Measurements from ENCODE around the gene BMP2.

BMP2 gene

DNA sequence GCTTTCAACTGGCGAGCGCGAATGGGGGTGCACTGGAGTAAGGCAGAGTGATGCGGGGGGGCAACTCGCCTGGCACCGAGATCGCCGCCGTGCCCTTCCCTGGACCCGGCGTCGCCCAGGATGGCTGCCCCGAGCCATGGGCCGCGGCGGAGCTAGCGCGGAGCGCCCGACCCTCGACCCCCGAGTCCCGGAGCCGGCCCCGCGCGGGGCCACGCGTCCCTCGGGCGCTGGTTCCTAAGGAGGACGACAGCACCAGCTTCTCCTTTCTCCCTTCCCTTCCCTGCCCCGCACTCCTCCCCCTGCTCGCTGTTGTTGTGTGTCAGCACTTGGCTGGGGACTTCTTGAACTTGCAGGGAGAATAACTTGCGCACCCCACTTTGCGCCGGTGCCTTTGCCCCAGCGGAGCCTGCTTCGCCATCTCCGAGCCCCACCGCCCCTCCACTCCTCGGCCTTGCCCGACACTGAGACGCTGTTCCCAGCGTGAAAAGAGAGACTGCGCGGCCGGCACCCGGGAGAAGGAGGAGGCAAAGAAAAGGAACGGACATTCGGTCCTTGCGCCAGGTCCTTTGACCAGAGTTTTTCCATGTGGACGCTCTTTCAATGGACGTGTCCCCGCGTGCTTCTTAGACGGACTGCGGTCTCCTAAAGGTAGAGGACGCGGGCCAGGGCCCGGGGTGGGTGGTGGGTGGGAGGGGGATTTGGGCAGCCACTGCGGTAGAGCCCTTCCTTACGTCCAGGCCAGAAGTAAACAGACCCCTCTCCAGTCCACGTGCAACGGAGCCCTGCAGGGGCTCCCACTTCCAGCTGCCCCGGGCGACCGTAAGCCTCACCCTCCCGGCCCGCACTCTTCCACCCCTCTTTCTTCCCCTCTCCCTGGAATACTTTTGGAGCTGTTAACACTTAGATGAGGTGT, 998 bp downstream of the BMP2 start:
- DNase-seq (ENCODE audit: low read depth in 2 of 2): no peak

DNA sequence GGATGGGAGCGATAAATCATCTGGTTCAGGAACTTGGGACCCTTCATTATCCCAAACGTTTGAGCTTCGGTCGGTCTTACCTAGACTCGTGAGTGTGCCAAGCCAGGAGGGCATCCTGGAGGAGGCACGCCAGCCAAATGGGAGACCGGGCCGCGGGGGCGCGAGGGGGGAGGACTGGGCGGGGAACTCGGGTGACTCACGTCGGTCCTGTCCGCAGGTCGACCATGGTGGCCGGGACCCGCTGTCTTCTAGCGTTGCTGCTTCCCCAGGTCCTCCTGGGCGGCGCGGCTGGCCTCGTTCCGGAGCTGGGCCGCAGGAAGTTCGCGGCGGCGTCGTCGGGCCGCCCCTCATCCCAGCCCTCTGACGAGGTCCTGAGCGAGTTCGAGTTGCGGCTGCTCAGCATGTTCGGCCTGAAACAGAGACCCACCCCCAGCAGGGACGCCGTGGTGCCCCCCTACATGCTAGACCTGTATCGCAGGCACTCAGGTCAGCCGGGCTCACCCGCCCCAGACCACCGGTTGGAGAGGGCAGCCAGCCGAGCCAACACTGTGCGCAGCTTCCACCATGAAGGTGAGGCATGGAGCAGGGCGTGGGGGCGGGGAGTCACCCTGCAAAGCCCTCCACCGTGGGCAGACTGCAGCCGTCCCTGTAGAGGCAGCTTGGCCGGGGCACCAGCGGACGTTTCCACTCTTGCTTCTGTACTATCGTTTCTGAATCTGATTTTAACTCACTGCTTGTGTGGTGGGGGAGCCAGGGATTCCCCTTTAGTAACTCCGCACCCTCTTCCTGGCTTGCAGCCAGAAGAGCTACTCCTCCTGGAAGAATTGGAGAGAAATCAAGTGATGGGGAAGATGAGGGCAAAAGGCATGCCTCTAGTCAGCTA, 2.7 kb downstream of the BMP2 start:
- no peak for DNase-seq (ENCODE audit: low read depth in 2 of 2)

DNA sequence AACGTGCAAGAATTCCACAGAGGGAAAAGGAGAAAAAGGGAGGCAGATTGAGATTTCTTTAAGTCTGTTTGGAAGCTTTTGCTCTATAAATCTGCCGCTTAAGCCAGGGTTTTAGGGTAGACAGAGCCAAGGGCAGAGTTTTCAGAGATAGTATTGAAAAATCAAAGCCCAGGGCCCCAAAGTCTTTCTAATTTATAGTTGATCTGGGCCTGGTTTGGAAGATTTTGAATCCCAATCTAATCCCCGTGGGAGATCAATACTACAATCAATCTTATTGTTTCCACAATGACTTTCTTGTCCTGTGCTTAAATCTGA, 3.3 kb downstream of the BMP2 start:
- DNase-seq (ENCODE audit: low read depth in 2 of 2): no peak

DNA sequence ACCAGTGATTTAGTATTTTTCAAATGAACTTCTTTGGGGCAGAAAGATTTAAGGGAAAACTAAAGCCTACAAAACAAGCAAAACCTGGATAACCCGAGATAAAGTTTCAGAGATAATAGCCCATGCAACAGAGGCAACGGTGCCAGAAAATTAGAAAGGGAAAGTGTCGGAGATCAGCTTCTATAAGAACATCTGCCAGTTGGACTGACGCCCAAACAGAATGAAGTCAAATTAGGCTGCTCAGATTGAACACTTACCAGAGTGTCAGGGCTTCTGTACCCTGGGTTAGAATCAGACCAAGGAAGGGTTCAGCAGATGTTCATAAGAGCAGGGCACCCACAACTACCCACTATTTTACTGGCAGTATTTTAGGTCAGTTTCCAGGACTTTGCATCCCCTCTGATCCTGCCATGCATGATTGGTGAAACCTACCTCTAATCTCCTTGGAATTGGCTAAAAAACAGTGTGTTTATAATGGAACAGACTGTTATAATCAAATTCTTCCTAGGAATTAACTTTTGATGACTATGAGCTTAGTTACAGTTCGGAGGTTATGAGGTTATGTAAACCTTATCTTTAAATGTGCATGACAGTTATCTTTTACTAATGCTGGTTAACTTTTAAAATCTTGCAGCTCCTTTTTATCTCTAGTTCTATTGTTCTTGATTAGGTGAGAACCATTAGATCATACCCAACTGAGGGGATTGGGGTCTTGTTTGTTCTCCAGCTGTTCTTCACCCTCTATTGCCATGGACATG, 13.1 kb downstream of the BMP2 start:
- no peak for DNase-seq (ENCODE audit: low read depth in 2 of 2)

DNA sequence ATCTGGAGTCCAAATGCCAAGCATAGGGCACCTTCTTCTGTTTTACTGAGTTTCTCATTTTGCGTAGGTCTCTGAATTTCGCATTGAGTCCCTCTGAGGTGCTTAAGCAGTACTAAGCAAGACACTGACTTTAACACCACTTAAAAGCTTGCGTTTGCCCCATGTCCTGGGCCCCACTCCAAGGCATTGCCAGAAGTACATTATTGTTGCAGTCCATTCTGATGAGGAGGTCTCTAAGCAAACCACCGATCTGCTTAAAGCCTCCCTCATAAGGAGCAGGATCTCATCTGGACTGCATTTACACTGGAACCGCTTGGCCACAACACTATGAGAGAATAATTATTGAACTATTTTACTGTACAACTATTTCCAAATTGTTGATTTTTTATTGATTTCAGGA, 16.3 kb downstream of the BMP2 start:
- DNase-seq (ENCODE audit: low read depth in 2 of 2): no peak

DNA sequence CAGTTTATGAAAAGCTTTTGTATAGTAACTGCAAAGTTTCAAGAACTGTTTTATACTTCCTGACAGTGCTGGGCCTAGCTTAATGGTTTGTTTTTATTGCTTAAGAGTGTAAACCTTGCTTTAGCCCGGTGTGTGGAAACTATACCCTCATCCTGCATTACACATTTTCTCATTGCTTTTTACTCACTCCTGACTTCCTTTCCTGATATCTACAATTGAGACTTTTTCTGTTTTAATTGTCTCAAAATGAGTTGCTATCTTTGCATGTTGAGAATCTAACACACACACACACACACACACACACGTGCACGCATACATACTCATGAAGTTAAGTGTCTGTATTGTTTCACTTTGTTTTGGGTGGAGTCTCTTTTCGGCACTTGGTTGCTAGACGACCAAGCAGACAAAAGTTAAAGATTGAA, 16.7 kb downstream of the BMP2 start:
- no peak for DNase-seq (ENCODE audit: low read depth in 2 of 2)

DNA sequence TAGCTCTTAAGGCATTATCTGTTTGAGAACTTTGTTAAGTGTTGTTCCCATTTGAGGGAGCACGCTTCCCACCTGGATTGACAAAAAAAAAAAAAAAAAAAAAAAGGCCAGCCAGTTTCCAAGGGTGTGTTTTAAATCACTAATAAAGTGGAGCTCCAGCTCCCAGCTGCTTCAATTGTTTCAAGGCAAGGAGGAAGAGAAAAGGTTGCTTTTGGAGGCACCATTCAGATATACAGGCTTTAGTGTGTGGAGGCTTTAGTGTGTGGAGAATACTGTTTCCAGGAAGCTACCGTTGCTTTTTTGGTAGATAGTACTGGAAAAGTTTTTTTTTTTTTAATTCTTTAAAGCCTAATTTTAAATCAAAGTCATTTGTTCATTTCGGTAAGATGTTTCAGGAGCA, 17.3 kb downstream of the BMP2 start:
- no peak for DNase-seq (ENCODE audit: low read depth in 2 of 2)

DNA sequence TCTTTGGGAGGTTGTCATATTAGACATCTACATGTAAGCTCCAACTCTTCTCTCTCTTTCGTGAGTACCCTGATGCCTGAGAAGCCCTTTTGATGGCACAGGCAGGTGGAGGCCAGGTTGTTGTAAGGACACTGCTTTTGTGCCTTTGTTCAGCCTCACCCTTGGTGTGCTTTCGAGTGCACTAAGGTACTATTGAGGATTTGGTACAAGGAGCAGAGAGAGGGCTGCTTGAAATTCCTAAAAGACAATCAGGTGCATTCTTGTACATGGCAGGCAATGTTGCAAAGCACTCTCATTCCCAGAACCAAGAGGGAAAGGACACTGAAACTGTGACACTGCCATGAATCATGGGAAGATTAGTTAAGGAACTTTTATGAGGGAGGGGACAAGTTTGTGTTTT, 19.1 kb downstream of the BMP2 start:
- DNase-seq (ENCODE audit: low read depth in 2 of 2): no peak

DNA sequence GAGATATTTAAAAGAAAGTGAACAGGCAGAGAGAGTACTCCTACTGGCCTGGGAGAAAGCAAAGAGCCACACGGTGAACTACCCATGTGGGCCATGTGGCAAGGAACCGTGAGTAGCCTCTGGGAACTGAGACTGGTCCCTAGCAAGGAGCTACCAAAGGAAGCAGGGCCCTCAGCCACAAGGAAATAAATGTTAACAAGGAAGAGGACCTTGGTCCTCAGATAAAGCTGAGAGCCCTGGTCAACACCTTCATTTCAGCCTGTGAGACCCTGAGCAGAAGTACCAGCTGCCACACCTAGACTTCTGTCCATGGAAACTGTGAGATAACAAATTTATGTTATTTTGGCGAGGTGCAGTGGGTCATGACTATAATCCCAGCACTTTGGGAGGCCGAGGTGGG, 25.3 kb downstream of the BMP2 start:
- no peak for DNase-seq (ENCODE audit: low read depth in 2 of 2)

DNA sequence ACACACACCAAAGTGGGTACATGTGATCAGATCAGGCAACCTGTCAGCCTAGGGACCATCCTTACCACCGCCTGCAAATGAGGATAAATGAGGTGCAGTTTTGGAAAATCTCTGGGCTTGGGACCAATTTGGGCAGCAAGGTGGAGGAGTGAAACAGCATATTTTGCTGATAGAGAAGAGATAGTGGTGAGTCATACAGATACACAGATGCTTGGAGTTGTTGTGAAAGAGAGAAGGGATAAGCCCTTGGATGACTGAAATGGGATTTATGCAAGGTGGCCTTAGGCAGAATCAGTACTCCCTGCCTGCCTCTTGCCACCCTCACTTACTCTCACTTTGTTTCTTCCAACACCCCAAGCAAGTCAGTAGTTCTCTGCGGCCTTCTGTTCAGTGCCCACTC, 34.7 kb downstream of the BMP2 start:
- no peak for DNase-seq (ENCODE audit: low read depth in 2 of 2)

DNA sequence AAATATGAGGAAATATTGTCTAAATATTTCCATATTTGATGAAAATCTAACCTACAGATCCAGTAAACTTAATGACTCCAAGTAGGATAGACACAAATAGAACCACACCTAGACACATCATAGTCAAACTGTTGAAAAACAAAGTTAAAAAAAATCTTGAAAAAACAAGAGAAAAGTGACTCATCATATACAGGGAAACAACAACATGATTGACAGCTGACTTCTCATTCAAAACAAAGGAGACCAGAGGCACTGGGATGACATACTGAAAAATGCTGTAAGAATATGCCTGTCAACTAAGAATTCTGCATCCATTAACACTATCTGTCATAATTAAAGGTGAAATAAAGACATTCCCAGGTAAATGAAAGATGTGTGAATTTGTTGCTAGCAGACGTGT, 38.8 kb downstream of the BMP2 start:
- DNase-seq (ENCODE audit: low read depth in 2 of 2): no peak

DNA sequence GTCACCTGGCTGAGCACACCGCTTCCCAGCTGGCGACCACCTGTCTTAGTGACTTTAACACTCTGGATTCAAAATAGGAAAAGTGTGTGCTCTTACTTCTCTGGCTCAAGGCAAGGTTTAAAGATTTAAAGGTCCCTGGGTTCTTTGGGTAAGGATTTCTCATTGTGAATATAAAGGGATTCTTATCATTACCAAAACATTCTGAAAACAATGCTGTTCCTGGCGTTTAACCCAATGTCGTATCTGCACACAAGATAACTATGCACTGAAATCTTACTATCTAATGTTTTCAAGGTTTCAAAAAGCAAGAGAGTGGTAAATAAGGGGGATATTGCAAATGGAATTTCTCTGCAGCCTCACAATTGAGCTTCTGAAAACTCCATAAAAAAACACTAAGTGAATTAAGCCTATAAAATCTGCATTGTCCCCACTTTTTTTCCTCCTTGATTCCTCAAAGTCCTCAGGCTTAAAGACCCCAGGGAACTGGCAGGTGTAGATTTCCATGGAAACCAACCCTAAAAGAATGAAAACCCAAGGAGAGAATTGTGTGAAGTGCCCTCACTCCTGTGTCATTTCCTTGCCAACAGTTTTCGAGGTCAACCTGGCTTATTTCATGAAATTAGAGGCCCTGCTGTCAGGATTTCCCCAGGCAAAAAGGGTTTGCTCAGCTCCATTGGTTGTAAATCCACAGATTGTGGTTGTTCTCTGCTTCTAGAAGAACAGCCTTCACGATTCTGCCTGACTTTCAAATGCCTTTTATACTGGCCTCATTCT, 44.0 kb downstream of the BMP2 start:
- no peak for DNase-seq (ENCODE audit: low read depth in 2 of 2)

DNA sequence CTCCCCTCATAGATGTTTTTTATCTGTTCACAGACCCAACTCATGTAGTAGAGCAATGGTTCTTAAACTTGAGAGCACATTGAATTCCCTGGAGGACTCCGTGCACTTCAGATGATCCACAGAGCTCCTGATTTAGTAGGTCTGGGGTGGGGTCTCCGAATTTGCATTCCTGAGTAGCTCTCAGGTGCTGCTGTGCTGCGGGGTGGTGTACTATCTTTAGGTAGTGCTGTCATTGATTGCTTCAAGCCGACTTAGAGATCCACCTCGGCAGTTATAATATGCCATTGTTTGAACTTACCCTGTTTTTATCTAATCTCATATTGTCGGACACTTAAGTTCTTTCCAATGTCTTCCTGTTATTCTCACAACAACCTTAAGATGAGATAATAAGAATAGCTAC, 45.0 kb downstream of the BMP2 start:
- no peak for DNase-seq (ENCODE audit: low read depth in 2 of 2)

DNA sequence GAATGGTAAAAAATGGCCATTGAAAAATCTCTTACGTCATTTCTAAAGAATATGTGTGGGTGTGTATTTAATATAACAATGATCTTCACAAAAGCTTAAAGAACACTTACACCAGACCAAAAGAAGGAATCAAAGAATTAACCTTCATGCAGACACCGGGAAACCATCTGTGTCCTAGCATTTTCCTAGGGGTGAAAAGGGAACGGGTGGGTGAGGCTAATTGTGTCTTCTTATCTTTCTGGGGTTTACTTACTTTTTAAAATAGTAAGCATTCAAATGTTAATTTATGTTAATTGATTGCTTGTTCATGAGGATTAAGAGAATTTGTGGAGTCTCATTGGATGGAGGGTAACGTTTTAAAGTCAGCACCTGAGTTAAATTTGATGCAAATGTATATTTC, 47.5 kb downstream of the BMP2 start:
- DNase-seq (ENCODE audit: low read depth in 2 of 2): no peak

DNA sequence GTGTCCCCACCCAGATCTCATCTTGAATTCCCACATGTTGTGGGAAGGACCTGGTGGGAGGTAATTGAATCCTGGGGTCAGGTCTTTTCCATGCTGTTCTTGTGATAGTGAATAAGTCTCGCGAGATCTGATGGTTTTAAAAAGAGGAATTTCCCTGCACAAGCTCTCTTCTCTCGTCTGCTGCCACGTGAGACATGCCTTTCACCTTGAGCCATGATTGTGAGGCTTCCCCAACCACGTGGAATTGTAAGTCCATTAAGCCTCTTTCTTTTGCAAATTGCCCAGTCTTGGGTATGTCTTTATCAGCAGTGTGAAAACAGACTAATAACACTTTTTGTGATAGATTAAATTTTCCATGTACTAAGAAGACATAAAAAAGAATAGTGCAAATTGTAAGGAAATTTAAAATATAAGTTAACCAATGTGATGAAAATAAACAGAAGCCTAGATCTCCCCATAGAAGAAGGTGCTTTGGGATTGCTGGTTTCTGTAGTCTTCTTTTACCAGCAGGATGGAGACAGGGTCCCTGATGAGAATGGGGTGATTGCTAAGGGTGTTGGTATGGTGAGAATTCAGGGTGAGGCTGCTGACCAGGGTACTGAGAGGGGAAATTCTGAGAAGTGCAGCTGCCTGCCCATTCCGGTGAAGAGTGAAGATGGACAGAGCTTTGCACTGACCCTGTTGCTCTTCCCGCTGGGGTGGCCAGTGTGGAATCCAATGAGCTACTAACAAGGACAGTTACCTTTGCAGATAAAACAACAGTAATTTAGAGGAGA, 50.7 kb downstream of the BMP2 start:
- DNase-seq (ENCODE audit: low read depth in 2 of 2): no peak

DNA sequence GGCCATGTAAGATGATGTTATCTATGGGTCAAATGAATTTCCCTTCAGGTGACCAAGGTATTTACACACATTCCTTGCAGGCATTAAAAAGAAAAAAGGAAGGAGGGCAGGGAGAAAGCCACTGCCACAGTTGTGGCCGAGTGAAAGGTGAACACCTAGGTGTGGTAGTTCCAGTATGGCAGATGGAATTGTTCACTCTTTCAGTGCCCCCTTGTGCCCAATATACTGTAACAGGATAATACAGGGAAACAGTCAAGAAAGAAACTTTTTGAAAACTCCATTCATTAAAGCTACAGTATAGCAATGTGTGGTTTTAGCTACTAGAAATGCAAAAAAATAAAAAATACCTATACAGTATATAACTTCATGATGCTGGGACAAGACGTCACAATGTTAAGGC, 52.1 kb downstream of the BMP2 start:
- no peak for DNase-seq (ENCODE audit: low read depth in 2 of 2)

DNA sequence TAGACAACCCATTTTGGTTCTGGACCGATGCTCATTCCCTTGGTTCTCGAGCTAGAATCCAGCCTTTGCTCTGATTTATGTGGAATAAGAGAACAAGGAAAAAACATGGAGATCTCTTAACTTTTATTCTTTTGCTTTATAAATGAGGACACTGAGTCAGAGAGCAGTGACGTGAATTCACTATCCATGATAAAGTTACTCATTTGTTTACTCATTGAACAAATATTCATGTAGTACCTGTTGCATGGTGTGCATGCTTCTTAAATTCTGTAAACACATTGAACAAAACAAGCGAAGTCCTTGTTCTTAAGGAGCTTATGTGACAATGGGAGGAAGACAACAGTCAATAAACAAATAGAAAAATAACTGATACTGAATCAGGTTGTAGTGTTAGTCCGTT, 56.9 kb downstream of the BMP2 start:
- DNase-seq (ENCODE audit: low read depth in 2 of 2): no peak

DNA sequence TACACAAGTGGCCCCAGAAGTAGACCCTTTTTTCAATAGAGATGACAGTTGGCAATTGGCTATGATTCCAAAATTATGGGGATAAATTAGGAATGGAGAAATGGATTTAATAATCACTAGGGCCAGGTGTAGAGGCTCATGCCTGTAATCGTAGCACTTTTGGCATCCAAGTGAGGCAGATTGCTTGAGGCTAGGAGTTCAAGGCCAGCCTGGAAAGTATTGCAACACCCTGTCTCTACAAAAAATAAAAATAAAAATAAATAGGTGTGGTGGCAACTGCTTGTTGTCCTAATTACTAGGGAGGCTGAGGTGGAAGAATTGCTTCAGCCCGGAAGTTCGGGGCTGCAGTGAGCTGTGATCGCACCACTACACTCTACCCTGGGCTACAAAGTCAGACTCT, 60.0 kb downstream of the BMP2 start:
- DNase-seq (ENCODE audit: low read depth in 2 of 2): no peak

DNA sequence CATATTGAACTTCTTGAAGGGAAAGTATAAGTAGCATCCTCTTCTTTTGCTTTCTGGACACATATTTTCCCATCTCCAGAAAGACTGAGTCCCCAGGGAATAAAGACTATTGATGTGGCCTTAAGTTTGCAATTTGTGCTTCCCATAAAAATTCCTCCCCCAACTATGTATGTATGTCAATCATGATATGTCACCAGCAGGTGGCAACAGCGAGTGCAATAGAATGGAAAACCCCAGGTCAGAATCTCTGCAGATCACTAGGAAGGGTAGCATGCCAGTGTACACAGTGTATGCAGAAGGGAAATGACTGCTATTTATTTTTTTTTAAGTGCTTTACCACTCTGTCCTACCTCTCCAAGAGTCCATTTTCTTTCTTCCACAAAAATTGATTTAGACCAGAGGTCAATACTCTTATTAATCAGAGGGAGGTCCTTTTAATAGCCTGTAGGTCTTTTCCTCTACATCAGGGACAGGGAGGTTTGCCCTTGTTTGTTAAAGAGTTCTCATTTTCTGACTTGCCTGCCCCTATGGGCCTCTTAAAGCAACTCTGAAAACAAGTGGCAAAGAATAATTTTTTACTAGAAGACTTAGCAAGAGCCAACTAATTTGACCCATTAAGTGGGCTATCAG, 61.4 kb downstream of the BMP2 start:
- DNase-seq (ENCODE audit: low read depth in 2 of 2): no peak

DNA sequence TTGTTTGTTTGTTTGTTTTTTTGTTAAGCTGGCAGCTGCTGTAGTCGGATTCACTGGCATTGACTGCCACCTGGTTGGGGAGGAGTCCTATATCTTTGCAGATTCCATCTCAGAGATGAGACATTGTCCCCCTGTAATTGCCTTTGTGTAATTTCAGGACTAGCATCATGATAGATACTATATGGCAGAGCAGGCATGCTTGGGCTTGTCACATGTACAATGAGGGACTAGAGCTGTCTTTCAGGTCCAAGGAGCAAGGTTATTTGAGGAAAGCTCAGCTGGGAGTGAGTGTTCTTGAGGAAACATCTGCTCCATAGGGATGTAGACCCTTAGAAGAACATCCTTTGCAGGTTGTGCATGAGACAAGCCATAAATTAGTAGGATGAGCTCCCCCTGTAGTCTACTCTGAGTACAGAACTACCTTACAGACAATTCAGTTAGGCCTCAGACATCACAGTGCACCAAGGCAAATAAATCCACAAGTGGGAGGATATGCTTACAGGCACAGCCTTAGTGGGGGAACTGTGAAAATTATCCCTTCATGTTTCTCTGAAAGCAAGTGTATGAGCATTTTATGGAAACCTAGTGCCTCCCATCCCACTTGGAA, 62.1 kb downstream of the BMP2 start:
- DNase-seq (ENCODE audit: low read depth in 2 of 2): no peak
